ENCODE data around the gene TMEM127.
"Not testable (repeated sequence)": the region's sequence is repeated elsewhere in the genome, so short reads cannot be mapped to it uniquely, and the experiment has no call there.

TMEM127 gene

GRCh38 chr2:96265840-96266679 is at the start of gene TMEM127, which contains the start of gene CIAO1:
Gene TMEM127, minus strand, starts transcription at chr2:96265997. Its CDS starts 616 bp downstream, at chr2:96265381.
Gene CIAO1, plus strand, starts transcription at chr2:96266225. Its CDS starts 126 bp downstream, at chr2:96266351.
- peak; percentile 95 to 99 (median 96) for DNase-seq (ENCODE audit: low read depth in 3 of 3)

GRCh38 chr2:96315005-96315399 is 49.2 kb upstream of the TMEM127 start:
- no peak for DNase-seq (ENCODE audit: low read depth in 3 of 3)

GRCh38 chr2:96308248-96308647 is 42.5 kb upstream of the TMEM127 start:
- DNase-seq (ENCODE audit: low read depth in 3 of 3) = no peak

GRCh38 chr2:96306370-96306769 is 40.6 kb upstream of the TMEM127 start:
- DNase-seq (ENCODE audit: low read depth in 3 of 3) = no peak

GRCh38 chr2:96305979-96306308 is 40.1 kb upstream of the TMEM127 start:
- no peak for DNase-seq (ENCODE audit: low read depth in 3 of 3)

- peak; percentile 87 to 89 (median 88) for DNase-seq (ENCODE audit: low read depth in 3 of 3)
Observed at GRCh38 chr2:96305091-96305978, 39.5 kb upstream of the TMEM127 start, which contains the start of gene SNRNP200. Gene SNRNP200, minus strand, starts transcription at chr2:96305546. Its CDS starts 109 bp downstream, at chr2:96305437.

GRCh38 chr2:96304606-96305005 is 38.8 kb upstream of the TMEM127 start:
- no peak for DNase-seq (ENCODE audit: low read depth in 3 of 3)

- no peak for DNase-seq (ENCODE audit: low read depth in 3 of 3)
Observed at GRCh38 chr2:96301865-96302264, 36.1 kb upstream of the TMEM127 start.

- DNase-seq (ENCODE audit: low read depth in 3 of 3) = no peak
Observed at GRCh38 chr2:96296925-96297324, 31.1 kb upstream of the TMEM127 start.

- DNase-seq (ENCODE audit: low read depth in 3 of 3) = not testable (repeated sequence)
Observed at GRCh38 chr2:96294271-96294670, 28.5 kb upstream of the TMEM127 start.

- DNase-seq (ENCODE audit: low read depth in 3 of 3) = no peak
Observed at GRCh38 chr2:96291751-96292150, 26.0 kb upstream of the TMEM127 start.

- DNase-seq (ENCODE audit: low read depth in 3 of 3) = no peak
Observed at GRCh38 chr2:96287273-96287856, 21.6 kb upstream of the TMEM127 start.

- DNase-seq (ENCODE audit: low read depth in 3 of 3) = no peak
Observed at GRCh38 chr2:96276787-96277499, 11.1 kb upstream of the TMEM127 start.

- no peak for DNase-seq (ENCODE audit: low read depth in 3 of 3)
Observed at GRCh38 chr2:96274355-96275056, 8.7 kb upstream of the TMEM127 start.

GRCh38 chr2:96273763-96274162 is 8.0 kb upstream of the TMEM127 start:
- DNase-seq (ENCODE audit: low read depth in 3 of 3) = no peak

- no peak for DNase-seq (ENCODE audit: low read depth in 3 of 3)
Observed at GRCh38 chr2:96271995-96272394, 6.2 kb upstream of the TMEM127 start.

GRCh38 chr2:96267159-96267971 is 1.6 kb upstream of the TMEM127 start:
- peak; percentile 37 to 54 (median 41) for DNase-seq (ENCODE audit: low read depth in 3 of 3)

- peak in 1 of 3 donors; percentile 13 for DNase-seq (ENCODE audit: low read depth in 3 of 3)
Observed at GRCh38 chr2:96265349-96265839, 403 bp downstream of the TMEM127 start.

GRCh38 chr2:96264656-96265348 is 995 bp downstream of the TMEM127 start:
- DNase-seq (ENCODE audit: low read depth in 3 of 3) = no peak

Measured in stimulated activated CD4-positive, alpha-beta T cell treated with anti-CD3 and anti-CD28 coated beads, TNF-alpha, amount 100 ng/mL, for 48 hours (primary cell).